Measurements from ENCODE around the gene EDN3.
"Not testable (repeated sequence)": the region's sequence is repeated elsewhere in the genome, so short reads cannot be mapped to it uniquely, and the experiment has no call there.

The EDN3 gene

DNA sequence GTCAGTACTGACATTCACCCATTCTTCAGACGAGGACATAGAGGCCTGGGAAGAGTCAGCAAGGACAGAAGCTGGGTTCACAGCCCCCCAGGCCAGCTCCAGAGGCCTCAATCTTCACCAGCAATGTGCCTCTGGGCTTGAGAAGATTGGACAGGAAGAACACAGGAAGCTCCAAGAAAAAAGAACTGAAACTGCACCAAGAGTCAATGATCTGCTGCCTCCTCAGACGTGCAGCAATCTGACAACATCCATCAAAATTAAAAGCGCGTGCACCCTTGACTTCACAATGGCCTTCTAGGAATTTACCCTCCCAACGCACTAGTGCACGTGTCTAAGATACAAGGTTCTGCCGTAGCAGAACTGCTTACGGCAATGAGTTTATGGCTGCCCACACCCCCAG, 38.0 kb downstream of the EDN3 start:
- not testable (repeated sequence) for DNase-seq

DNA sequence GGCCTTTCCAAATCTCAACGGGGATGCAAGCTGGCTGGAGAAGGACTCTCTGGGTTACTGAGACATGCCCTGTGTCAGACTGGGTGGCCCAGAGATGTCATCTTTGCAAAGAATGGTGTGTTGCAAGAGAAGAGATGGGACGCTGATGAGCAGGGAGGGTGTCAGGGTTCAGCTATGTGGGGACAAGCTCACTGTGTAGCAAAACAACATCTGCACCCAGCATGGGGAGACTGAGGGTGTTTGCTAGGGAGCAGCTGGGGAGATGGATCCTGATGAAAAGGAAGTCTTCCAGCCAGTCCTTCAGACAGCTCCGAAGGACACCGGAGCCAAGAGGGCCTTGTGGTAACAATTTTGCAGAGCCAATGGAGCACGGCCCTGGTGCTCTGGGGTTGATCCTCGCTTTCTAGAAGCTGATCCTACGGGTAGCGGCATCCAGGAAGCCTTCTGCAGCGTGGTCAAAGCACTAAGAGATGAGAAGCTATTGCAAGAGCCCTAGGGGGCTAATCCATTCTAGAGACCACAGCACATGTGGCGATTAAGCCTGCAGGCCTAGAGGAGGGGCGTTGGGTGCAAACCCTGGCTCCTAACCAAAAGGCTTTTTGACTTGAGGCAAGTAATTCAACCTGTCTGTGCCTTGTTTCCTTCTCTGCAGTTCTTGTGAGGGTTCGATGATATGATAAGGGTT, 39.9 kb downstream of the EDN3 start:
- no peak for DNase-seq

- DNase-seq = not testable (repeated sequence)
Measured at GRCh38 chr20:59341285-59342022, 41.0 kb downstream of the EDN3 start.

DNA sequence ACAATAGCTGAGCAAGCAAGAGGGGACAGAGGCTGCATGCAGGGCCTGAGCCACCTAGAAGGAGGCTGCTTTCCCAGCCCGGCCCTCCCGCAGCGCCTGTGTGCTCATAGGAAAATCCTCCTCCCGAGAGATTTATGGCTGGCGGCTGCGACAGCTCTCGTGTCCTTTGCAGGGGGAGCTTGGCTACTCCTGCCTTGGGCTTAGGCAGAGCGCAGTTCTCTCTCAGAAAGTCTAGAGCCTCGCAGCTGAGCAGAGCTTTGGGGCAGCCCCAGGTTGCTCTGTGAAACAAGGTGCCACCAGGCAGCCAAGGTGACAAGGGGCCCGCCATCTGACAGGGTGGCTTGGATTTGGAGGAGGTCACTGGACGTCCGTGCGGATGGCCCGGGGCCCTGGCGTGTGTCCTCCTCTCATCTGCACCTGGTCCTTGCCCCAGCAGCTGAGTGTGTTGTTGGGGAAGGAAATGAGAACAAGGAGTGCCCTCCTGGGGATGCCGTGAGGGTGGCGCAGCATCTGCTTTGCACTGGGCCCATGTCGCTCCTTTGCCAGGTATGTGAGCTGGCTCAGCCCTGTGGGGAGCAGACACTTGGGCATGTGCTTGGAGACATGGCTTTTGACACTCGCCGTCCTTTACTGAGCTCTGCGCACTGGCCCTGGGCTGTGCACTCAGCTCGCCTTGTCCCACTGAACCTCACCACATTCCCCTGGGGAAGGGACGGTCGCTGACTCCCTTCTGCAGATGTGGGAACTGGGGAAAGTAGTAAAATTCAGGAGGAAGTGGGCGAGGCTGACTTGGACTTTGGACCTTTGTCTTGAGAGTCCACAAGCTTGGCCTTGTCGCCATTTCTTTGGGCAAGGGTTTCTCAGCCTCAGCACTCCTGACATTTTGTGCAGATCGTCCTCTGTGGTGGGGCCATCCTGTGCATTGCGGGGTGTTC, 41.9 kb downstream of the EDN3 start:
- no peak for DNase-seq

DNA sequence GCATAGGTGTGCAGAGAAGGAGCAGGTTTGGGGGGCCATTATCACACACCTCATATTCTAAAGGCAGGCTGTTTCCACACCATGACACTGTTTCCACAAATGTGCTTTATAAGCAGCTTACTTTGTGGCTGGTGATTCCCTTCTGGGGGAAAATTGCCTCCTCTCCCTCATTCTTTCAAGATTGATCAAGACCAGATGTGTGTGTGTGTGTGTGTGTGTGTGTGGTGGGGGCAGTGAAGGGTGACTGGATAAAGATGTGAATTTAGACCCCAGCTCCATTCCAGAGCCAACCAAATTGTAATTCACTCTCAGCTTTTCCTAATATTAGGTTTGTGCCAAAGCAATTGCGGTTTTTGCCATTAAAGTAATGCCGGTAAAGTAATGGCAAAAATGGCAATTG, 45.6 kb downstream of the EDN3 start:
- DNase-seq = no peak

DNA sequence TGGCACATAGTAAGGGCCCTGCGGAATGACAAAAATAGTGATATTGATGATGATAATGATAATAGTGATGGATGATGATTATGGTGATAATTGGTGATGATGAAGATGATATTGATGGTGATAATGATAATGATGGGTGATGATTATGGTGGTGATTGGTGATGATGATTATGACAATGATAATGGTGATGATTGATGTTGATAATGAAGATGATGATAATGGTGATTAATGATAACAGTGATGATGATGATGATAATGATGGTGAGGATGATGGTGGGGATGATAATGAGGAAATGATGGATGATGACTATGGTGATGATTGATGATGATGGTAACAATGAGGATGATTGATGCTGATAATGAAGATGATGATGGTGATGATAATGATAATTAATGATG, 48.9 kb downstream of the EDN3 start:
- DNase-seq = no peak

GRCh38 chr20:59350330-59351156, 50.1 kb downstream of the EDN3 start:
- DNase-seq = no peak

DNA sequence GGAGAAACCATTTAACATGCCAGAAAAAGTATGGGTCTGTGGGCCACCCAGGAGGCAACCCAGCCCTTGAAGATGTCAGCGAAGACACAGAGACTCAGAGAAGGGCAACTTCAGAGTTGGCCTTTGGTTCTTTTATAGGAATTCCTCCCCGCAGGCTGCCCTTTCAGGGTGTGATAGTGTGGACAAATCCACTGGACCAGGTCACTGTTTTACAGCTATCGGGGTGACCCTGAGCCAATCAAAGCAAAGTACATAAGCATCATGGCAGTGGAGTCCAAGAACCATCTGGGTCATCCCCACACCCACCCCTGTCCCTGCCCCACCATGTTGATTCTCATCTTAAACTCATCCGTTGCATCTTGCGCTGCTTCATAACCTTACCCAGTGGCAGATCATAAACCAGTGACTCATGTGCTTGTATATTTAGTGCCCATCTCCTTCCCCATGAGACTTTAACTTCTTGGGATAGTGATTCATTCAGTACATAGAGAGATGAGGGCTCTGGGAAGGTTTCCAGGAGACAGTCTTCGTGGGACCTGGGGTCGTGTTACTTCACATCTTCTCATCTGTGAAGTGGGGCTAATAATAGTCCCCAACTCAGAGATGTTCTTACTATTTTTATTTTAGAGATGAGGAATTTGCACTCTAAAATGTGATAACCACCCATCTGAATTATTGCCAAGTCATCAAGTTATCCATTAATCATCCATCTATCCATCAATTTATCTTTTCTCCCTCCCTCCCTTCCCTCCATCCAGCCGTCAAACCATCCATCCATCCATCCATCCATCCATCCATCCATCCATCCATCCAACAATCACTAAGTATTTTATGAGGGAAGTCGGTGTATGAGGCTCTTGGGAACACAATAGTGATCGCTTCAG, 51.0 kb downstream of the EDN3 start:
- no peak for DNase-seq

- DNase-seq = no peak
Measured at GRCh38 chr20:59352541-59352940, 52.1 kb downstream of the EDN3 start.

DNA sequence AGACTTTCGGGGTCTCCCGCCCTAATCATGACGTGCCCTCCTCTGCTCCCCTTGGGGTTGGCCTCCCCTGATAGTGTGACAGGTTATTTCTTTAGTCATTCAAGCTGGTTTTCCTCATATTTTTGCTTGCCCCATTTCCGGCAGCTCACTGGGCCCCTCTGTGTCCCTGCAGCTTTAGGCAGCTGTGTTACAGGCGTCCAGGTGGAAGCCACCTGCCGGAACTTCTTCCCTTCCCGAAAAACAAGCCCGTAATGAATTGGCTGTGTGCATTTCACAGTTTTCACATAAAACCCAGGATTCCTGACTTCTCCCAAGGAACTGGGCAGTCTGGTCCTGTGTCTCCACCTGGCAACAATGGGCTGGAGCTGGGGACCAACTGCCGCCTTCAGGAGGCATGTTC, 52.6 kb downstream of the EDN3 start:
- DNase-seq = no peak

GRCh38 chr20:59354460-59354859, 54.0 kb downstream of the EDN3 start:
- DNase-seq = no peak

- no peak for DNase-seq
Measured at GRCh38 chr20:59355242-59355641, 54.8 kb downstream of the EDN3 start.

DNA sequence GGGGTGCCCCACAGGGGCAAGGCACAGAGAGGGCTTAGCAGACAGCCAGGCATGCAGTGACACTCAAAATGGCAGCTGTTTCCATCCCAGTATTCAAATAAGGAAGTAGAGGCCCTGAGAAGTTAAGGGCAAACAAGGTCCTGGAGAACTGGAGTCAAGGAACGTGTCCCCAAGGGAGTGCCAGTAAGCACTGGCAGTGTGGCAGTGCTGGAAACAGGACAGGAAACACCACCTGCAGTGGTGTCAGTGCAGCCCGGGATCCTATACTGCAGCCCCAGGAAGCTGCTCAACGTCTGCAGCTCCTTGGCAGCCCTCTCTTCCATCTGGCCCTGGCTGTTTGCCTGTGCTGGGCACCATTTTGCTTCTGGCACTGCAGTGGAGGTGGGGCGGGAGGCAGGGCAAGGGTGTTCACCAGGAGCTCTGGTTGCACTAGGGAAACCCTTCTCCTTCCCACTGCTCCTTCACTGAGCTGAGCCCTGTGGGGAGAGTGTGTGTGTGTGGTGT, 56.3 kb downstream of the EDN3 start:
- no peak for DNase-seq

GRCh38 chr20:59358793-59359192, 58.4 kb downstream of the EDN3 start:
- not testable (repeated sequence) for DNase-seq

- no peak for DNase-seq
Measured at GRCh38 chr20:59359906-59360725, 59.7 kb downstream of the EDN3 start.

DNA sequence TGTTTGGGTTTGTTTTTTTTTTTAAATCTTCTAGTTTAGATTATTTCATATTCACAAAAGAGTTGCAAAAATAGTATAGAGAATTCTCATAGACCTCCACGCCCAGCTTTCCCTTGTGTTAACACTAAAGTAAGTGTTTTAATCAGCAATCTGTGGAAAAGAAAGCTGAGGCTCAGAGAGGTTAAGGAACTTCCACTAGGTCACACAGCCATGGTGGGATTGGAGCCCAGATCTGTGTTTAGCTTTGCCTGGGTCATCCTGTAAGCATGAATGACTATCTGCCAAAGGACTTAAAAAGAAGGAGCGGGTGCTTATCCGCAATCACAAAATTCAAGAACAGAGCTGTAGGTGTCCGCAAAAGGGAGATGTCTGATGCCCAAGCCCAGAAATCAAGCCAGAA, 60.5 kb downstream of the EDN3 start:
- no peak for DNase-seq

GRCh38 chr20:59361411-59361810, 61.0 kb downstream of the EDN3 start:
- DNase-seq = no peak

GRCh38 chr20:59363101-59363500, 62.7 kb downstream of the EDN3 start:
- no peak for DNase-seq

- DNase-seq = no peak
Measured at GRCh38 chr20:59364611-59365010, 64.2 kb downstream of the EDN3 start.

DNA sequence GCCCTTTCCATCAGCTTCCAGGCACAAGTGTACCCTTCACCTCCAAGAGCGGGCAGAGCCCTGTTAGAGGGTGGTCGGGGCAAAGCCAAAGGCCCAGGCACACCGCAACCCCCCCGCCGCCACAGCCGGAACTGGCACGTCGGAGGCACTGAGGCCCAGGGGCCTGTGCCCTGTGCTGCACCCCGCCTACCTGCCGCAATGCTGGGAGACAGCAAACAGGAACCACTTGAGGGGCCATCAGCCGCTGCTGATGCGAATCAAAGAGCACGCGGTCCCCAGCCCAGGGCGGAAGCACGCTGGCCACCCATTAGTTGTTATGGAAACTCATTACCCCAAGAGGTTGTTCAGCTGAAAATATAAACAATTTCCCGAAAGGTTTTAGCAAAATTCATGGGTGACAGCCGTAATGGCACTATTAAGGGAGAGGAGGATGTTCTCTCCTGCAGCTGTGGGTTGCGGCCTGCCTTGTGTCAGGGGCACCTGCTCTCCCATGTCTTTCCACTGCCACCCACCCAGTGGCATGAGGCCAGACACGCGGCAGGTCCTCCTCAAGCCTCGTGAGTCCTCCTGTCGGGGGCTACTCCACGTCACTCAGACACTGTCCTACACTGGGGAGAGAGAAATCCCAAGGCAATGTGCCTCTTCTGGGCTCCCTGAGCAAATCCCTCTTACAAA, 65.3 kb downstream of the EDN3 start:
- DNase-seq = no peak

Measured in SHP77 treated with DMSO at 0.1 percent for 48 hours (cell line).